DMS153 treated with DMSO at 0.1 percent for 48 hours (cell line): ENCODE data around the gene NAA80.

Experiments
- DNase-seq: peaks from one replicate; lab custom pipeline; 2025; ENCODE audit not compliant: unreplicated experiment; lab: John Stamatoyannopoulos, UW

NAA80 gene

DNA sequence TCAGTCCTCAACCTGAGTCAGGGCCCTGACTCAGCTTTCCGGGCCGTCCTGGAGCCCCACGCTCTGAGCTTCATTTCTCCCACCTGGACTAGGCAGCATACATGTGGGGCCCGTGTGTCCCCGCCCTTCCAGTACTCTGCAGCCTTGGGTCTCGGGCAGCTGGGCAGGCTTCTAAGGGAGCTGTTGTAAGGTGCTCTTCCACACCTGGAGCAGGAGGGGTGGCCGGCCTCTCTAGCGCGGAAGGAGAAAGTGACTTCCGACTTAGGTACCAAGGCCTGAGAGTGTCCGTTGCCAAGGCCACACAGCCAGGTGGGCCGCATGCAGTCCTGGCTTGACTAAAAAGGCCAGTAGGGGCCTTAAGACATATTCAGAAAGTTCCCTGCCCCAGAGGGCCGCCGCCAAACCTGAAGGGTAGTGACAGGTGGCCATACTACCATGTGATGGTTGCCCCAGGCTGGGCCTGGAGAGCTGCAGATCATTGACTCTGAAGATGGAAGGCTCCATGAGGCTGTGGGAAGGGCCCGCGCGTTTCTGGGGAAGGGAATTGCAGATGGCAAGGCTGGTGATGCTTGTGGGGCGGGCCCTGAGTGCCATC, 39.7 kb downstream of the NAA80 start:
- DNase-seq: no peak

DNA sequence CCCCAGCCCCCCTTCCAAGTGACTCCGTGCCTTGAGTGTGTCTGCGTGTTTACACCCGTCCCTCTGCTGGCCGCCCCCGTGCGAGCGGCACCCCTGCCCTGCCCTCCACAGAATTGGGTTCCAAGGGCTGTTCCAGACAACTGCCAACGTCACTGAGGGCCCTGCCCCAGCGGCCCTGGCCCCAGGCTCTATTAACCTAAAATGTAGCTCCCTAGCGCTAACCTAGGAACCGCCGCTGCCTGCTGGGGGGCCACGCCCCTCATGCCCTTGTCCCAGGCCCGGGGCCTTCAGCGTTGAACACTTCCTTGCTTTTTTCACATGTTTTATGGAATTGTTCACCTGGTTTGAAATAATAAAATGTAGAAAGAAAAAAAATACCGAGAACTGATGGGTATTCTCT, 40.2 kb downstream of the NAA80 start:
- no peak for DNase-seq

DNA sequence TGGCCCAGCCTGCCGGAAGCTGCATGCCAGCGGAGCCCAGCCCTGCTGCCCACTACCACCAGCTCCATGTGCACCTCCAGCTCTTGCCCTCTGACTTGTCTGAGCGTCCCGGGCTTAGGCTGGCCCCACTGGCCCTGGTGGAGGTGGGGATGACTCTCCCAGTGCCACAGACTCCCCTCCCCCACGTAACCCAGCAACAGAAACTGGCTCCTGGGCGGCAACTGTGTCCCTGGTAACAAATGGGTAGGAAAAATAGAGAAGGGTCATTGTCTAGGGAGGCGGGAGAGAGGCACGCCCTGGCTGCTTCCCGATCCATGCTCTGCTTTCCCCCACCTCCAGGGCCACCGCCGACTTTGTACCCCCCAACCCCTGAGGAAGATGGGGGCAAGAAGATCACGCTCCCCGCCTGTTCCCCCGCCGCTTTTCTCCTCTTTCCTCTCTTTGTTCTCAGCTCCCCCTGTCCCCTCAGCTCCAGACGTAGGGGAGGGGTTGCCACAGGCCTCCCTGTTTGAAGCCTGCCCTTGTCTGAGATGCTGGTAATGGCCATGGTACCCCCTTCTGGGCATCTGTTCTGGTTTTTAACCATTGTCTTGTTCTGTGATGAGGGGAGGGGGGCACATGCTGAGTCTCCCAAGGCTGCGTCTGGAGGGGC, 41.0 kb downstream of the NAA80 start:
- no peak for DNase-seq

DNA sequence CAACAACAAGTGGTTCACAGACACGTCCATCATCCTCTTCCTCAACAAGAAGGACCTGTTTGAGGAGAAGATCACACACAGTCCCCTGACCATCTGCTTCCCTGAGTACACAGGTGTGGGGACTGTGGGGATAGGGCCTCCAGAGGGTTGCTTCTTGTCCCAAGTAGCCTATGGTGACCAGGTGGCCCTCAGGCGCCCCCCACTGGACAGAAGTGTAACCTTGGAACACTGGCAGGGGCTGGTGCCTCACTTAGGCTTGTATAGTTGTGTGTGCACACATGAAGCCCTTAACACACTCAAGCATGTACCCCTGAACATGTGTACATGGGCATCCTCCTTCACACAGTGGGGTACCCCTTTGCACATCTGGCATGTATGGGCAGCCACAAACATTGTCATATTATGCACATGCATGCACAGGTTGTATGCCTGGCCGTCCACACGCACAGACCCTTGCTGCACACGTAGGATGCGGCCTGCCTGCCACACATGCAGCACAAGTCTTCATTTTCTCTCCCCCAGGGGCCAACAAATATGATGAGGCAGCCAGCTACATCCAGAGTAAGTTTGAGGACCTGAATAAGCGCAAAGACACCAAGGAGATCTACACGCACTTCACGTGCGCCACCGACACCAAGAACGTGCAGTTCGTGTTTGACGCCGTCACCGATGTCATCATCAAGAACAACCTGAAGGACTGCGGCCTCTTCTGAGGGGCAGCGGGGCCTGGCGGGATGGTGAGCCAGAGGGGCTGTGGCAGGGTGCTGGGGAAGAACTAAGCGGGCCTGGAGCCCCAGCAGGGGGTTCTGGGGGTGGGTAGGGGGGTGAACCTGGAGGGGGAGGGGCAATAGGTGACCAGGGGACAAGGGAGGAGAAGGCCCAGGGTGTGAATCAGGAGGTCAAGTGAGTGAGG, 42.0 kb downstream of the NAA80 start:
- no peak for DNase-seq

DNA sequence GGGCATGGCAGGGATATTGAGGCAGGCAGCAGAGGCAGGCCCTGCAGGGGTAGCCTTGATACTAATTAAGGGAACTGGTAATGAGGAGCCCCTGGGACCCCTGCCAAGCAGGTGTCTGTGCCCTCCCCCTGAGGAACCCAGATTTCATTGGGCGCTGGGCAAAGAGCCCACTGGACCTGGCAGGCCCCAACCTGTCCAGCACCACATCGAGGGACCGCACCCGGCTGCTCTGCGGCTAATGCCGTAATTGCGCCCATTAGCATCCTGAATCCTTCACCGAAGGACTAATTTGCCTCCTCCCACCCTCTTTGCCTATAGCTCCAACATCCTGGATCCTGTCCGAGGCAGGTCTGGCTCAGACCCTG, 44.0 kb downstream of the NAA80 start:
- no peak for DNase-seq

DNA sequence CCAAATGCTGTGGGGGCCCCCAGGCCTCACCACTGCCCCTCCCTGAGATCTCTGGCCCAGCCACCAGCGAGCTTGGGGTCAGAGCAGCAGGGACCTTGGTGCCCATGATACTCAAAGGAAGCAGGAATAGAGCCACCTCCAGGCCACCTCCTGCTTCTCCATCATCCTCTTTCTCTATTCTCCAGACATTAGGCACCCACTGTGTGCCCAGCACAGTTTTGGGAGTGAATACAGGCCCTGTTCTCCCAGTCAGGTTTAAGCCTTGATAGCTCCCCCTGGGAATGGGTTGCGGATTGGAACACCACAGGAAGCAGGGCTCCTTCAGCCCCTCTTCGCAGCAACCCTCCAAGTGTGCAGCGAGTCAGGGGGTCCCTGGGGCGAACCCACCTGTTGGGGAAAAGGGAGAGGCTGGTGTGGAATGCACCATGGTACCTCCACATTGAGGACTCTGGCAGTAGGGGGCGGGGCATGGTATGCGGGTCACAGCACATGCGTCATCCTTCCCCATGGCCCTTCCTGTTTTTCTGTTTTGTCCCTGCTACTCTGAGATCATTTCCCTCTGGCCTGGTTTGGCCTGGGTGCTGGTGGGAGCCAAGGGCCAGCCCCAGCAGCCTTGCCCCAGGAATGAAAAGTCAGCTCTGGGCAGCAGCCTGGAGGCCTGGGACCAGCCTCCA, 44.5 kb downstream of the NAA80 start:
- DNase-seq: no peak

DNA sequence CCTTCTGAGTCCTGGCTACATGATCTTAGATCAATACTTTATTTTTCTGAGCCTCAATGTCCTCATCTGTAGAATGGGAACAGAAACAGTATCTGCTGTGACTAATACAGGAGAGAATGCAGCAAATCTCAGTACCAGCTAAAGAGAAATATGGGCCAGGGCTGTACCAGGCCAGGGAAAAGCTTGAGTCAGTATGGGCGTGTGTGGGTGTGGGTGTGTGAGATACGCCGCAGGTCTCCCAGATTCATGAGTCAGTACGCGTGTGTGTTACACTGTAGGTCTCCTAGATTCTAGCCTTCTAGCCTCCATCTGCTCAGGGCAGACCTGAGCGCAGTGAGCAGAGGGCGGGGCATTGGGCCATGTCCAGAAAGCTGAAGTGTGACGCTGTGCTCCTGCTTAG, 48.0 kb downstream of the NAA80 start:
- DNase-seq: no peak

DNA sequence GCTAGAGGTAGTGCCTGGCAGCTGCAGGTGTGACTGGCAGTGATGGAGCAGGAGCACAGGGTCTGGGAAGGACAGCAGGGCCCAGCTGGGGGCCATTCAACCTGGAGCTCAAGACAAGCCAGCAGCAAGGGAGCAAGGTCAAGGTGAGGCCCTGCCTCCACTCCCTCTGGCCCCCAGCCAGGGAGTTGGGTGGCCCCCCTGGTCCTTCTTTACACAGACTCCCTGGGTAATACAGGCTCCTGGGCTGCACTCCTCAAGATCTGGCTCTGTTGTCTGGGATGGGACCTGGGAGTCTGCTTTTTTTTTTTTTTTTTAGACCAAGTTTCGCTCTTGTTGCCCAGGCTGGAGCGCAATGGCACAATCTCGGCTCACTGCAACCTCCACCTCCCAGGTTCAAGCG, 48.7 kb downstream of the NAA80 start:
- no peak for DNase-seq

DNA sequence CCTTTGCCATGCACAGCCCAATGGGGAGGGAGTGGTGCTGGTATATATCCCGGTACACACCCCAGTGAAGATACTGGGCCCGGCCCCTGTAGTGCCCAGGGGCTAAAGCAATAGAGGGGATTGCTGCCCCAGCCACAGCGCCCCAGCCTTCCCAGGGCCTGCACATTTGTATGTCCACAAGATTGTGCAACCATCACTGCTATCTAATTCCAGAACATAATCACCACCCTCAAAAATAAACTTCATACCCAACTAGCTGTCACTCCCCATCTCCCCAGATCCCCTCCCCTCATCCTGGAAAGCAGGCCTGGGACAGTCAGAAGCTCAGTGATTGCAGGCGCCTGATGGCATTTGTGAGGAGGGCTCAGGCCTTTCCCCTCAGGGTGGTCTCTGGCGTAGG, 49.7 kb downstream of the NAA80 start:
- DNase-seq: no peak

DNA sequence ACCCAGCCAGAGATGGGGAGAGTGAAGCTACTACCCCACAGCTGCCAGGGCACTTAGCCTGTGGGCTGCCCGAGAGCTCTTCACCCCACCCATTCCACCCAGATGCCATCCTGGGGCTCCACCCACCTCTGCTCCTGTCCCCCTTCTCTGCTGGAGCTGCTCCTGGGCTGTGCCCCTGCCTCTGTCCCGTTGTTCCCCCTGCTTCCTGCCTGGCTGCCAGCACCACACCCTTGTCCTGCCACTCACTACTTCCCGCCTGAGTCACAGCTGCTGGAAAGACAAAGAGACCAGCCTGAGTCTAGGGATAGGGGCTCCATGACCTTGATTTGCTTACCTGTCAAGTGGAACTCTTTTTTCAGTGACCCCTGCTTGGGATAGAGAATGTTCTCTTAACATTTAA, 50.8 kb downstream of the NAA80 start:
- DNase-seq: no peak

DNA sequence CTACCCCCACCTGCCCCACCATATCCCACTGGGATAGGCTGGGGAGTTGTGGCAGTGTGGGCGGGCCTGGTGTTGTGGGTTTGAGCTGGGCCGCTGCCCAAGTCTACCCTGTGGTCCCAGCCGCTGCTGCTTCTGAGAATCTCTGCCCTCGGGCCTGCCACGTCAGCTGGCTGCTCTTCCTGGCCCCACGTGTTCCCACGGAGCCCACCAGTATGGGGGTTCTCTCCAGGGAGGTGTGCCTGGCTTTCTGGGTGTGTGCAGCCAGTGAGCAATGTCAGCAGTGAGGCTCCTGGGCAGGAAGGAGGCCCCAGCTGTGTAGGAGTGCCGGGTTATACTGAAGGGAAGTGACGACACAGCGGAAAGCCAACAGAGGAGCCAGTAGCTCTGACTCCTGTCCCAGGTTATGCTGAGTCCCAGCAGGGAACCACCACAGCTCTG, 52.7 kb downstream of the NAA80 start:
- DNase-seq: no peak
